Gastrocnemius medialis (tissue), 4 donors: ENCODE measurements around the gene CDC73.
"Not testable (repeated sequence)": the region's sequence is repeated elsewhere in the genome, so short reads cannot be mapped to it uniquely, and the experiment has no call there.

ENCODE experiments used
- POLR2A ChIP-seq, 2 donors: fragments of 450-650 bp; IDR thresholded peaks; one replicate each; pipeline ENCODE4 v1.6.1; 2017; ENCODE audit warnings: antibody characterized with exemption in 2 of 2, mild to moderate bottlenecking in 2 of 2, moderate library complexity in 2 of 2
- TF ChIP-seq, protein P1 (sequence below), 5 experiments: fragments of 450-650 bp in 3 of 5; fragments of 200-600 bp in 2 of 5; sonication (generic) in 2 of 5; IDR thresholded peaks in 4 of 5; conservative IDR thresholded peaks in 1 of 5; 1 replicate in 4 of 5; 2 replicates in 1 of 5; pipeline ENCODE4 v1.5.1; 2016 to 2019; ENCODE audit warnings: antibody characterized with exemption in 5 of 5, mild to moderate bottlenecking in 3 of 5, moderate library complexity in 3 of 5

GRCh38 chr1:193266794-193267193 lies 145.0 kb downstream of the CDC73 start:
- TF ChIP-seq, protein P1, sequence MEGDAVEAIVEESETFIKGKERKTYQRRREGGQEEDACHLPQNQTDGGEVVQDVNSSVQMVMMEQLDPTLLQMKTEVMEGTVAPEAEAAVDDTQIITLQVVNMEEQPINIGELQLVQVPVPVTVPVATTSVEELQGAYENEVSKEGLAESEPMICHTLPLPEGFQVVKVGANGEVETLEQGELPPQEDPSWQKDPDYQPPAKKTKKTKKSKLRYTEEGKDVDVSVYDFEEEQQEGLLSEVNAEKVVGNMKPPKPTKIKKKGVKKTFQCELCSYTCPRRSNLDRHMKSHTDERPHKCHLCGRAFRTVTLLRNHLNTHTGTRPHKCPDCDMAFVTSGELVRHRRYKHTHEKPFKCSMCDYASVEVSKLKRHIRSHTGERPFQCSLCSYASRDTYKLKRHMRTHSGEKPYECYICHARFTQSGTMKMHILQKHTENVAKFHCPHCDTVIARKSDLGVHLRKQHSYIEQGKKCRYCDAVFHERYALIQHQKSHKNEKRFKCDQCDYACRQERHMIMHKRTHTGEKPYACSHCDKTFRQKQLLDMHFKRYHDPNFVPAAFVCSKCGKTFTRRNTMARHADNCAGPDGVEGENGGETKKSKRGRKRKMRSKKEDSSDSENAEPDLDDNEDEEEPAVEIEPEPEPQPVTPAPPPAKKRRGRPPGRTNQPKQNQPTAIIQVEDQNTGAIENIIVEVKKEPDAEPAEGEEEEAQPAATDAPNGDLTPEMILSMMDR (IDR thresholded peaks at IDR 0.05 in 4 of 5, conservative IDR thresholded peaks at IDR 0.05 in 1 of 5), result not testable (repeated sequence)
- not testable (repeated sequence) for TF ChIP-seq POLR2A (IDR thresholded peaks at IDR 0.05)
